Measurements from ENCODE around the gene CCSER2.
"Not testable (repeated sequence)": the region's sequence is repeated elsewhere in the genome, so short reads cannot be mapped to it uniquely, and the experiment has no call there.

The CCSER2 gene

DNA sequence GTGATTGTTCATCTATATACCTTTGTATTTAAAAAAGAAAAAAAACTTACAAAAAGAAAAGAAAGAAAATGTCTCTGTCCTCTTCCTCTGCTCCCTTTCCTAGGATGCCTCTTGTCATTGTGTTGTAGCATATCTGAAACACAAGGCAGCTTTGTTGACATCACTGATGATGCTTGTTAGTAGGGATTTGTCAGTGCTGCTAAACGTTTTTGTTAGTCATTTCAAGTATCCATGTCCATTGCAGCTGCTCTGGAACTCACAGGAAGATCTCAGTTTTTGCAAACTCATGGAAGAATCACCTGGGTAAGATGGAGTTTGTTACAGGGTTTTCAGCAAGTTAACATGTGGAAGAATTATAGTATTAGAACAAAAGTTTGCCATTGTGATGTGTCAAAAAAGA, 123.6 kb downstream of the CCSER2 start:
- no peak for DNase-seq (ENCODE audit: low read depth, low spot score)

DNA sequence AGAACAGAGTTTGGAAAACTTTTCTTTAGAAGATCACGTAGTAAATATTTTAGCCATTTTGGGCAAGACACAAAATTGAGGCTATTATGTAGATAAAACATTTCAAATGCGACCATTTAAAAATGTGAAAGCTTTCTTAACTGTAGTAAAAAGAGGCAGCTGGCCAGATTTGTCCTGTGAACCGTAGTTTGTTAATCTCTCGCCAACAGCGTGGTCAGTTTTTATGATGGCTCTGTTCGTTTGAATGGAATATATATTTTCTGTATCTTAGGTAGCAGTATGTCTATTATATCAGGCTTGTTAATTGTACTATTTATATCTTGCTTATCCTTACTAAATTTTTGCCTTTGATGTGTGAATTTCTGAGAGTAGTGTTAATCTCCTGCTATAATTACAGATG, 124.9 kb downstream of the CCSER2 start:
- DNase-seq (ENCODE audit: low read depth, low spot score) = no peak

DNA sequence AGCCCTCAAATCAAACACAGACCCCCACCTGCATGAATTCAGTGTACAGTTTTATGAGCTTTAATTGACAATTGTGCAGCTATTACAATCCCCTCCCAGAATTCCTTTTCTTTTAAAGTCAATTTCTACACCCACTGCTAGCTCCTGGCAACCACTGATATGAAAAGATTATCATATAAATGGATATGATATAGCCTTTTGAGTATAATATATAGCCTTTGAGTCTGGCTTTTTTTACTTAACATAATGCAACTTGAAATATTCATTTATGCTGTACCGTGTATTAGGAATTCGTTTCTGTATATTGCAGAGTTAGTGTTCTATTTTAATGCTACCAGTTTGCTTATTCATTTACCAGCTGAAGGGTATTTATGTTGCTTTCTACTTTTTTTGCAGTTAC, 127.7 kb downstream of the CCSER2 start:
- no peak for DNase-seq (ENCODE audit: low read depth, low spot score)

DNA sequence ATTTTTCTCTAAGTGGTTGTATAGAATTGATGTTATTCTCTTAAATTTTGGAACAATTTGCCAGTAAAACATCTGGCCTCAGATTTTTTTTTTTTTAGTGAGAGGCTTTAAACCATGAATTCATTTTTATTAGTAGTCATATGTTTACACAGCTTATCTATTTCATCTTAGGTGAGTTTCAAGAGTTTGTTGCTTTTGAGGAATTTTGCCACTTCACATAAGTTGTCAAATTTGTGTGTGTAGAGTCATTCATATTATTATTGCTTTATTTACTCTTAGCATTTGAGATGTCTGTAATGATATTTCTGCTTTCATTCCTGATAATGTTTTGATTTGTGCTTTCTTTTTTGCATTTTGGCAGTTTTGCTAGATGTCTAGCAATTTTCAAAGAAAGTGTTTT, 132.1 kb downstream of the CCSER2 start:
- no peak for DNase-seq (ENCODE audit: low read depth, low spot score)

DNA sequence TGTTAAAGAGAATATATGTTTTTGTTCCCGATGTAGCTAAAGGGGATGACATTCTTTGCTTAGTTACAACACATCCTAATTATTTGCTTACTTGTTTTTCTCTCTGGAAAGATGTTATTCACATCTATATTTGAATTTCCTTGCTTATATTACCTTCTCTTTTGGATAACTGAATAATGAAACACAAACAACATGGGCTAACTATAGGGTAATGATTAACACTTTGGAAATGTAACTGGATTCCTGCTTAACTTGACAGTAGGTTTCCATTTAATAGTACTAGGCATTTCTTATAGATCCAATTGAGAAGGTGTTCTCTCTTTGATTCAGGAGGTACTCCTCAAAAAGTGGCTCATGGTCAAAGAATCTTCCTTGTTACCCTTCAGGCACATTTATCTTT, 141.1 kb downstream of the CCSER2 start:
- DNase-seq (ENCODE audit: low read depth, low spot score) = no peak

DNA sequence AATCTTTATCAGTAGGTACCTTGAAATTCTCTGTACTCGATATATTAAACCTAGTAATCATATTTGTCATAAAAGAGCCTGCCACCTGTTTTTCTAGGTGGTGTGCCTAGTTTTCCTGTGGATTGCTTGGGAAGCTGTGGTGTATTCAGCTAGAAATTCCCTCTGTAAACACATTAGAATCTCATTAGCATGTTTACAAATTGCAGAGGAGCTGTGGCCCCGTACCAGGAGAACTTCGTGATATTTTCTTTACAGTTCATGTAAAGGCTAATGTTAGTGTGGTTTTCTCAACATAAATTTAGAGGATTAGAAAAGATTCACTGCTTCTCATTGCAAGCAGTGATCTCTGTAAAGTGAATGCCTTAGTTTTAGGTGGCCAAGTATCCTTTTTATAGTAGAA, 144.7 kb downstream of the CCSER2 start:
- no peak for DNase-seq (ENCODE audit: low read depth, low spot score)

DNA sequence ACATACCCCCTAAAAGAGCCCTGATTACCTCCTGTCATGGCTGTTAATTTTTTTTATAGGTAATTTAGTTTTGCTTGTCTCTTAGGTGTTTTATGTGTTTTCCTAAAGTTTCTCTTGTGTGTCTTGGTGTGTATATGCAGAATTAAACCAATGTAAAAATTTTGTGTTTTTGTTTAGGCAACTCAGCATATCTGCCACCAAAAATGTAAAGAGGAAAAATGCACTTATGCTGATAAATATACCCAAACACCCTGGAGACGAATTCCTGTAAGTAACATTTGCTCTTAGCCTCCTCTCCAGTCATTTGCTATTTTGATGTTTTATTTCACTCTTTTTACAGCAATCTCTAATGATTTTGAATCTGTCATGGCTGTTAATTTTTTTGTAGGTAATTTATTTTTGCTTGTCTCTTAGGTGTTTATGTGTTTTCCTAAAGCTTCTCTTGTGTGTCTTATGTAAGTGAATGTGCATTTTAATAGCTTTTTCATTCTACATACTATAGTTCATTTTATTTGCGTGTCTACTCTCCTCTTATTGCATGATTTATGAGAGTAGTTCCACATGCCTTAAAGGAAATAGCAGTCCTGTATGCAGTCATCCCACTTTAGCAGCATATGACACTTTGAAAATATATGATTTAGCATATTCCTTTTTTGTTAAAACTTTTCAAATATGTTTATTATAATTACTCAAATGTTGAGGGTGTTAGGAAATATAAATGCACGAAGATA, 149.2 kb downstream of the CCSER2 start:
- DNase-seq (ENCODE audit: low read depth, low spot score) = no peak

DNA sequence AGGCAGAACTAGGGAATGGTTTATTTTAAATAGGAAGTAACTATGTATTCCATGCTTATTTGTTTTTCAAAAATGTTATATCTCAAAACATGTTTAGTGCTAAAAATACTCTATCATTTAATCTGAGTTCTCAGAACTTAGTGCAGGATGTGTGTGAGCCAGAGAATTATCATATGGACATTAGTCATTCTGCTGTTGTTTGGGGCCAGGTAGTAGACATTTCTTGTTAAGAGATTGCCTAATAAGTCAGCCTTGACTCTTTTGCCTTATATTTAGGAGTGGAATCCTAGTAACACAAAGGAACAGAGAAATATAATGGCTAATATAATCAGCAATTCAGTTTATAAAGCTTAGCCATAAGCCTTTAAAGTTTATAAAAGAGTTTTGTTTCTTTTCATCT, 149.8 kb downstream of the CCSER2 start:
- DNase-seq (ENCODE audit: low read depth, low spot score) = no peak

DNA sequence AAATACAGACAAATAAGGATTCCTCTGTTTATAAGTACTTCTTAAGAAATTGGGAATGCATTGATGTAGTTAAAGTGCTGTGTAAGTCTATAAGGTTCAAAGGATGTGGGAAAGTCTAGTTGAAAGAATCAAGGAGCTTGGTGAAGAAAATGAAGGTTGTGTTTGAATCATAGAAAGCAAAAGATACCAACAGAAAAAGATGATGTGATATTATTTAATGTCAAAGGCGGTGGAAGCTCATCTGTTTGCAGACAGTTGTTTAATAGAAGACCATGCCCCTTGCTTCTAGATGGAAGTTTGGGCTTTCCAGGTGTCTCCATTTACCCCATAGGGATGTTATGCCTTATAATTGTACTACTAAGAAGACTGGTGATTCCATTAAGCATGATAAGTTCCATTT, 150.3 kb downstream of the CCSER2 start:
- DNase-seq (ENCODE audit: low read depth, low spot score) = no peak

DNA sequence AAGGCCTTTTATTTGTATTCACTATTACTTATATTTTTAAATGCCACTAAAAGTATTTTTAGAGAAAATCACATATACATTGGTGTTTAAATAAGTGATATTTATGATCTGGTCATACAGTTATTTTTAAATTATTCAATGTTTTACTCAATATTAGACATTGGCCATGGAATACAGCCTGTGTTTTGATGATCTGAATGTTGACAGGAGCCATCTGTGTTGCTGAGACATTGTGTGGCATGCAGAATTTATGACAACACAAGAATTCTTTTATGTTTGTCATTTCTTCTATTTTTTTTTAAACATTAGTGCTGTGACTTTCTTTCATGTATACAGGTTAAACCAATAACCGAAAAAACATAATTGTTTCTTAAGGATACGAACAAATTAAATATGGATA, 156.2 kb downstream of the CCSER2 start:
- no peak for DNase-seq (ENCODE audit: low read depth, low spot score)

DNA sequence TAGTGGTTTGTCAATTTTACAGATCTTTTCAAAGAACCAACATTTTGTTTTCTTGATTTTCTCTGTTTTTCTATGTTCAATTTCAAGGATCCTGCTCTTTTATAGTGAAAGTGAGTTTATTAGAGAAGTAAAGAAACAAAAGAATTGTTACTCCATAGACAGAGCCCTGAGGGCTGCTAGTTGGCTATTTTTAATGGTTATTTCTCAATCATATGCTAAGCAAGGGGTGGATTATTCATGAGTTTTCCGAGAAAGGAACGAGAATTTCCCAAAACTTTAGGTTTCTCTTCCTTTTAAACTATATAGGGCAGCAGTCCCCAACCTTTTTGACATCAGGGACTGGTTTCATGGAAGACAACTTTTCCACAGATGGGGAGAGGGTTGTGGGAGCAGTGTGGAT, 165.0 kb downstream of the CCSER2 start:
- no peak for DNase-seq (ENCODE audit: low read depth, low spot score)

DNA sequence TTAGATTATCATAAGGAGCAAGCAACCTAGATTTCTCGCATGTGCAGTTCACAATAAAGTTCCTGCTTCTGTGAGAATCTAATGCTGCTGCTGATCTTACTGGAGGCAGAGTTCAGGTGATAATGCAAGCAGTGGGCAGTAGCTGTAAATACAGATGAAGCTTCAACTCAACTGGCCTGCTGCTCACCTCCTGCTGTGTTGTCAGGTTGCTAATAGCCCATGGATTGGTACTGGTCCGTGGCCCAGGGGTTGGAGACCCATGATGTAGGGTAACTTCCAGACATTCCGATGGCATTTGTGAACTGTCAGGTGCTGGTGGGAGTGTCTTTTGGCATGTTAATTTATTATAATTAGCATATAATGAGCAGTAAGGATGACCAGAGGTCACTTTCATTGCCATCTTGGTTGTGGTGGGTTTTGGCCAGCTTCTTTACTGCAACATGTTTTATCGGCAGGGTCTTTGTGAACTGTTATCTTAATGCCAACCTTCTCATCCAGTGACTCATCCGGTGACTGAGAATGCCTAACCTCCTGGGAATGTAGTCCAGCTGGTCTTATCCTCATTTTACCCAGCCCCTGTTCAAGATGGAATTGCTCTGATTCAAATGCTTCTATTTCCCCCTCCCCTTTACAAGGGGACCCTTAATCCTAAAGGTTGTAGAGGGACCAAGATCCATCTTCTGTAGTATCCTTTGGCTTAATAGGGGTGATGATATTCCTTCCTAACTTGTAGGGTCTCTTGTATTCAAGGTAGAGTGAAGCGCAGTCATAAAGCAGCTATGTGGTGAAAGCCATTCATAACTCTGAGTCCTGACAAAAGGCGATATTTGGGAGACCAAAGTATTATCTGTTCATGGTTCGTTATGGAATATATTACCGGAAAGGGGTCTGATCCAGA, 165.8 kb downstream of the CCSER2 start:
- DNase-seq (ENCODE audit: low read depth, low spot score) = no peak

DNA sequence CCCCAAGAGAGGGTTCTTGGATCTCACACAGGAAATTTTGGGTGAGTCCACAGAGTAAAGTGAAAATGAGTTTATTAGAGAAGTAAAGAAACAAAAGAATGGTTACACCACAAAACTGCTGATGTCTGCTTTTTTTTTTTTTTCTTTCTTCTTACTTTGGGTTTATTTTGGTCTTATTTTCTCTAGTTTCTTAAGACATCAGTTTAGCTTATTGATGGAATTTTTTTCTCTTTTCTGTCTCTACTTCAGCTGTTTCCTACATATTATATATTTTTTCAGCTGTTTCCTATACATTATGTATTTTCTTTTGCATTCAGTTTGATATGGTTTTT, 166.4 kb downstream of the CCSER2 start:
- DNase-seq (ENCODE audit: low read depth, low spot score) = no peak

DNA sequence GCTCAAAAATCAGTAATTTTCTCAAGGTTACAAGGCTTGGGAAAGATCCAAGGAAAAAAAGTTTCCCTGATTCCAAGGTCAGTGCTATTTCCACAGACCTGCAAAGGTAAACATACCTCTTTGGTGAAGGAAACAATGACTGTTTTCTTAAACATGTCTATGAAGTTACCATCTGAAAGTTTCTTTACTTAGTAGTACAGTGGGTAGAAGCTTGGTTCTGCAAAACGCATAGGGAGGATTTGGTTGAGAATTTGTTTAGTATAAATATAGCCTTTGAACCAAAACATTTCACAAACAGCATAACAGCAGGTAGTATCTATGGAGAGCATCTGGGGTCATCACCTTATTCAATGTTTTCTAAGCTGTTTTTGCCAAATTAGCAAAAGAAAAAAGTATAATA, 169.6 kb downstream of the CCSER2 start:
- DNase-seq (ENCODE audit: low read depth, low spot score) = no peak

DNA sequence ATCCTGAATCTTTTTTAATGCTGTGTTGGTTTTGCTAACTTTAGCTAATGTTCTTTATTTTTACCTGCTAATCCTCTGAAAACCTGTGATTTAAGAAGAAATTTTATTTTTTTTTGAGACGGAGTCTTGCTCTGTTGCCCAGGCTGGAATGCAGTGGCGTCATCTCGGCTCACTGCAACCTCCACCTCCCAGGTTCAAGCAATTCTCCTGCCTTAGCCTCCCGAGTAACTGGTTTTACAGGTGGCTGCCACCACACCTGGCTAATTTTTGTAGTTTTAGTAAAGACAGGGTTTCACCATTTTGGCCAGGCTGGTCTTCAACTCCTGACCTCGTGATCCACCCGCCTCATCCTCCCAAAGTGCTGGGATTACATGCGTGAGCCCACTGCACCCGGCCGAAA, 170.7 kb downstream of the CCSER2 start:
- DNase-seq (ENCODE audit: low read depth, low spot score) = not testable (repeated sequence)

DNA sequence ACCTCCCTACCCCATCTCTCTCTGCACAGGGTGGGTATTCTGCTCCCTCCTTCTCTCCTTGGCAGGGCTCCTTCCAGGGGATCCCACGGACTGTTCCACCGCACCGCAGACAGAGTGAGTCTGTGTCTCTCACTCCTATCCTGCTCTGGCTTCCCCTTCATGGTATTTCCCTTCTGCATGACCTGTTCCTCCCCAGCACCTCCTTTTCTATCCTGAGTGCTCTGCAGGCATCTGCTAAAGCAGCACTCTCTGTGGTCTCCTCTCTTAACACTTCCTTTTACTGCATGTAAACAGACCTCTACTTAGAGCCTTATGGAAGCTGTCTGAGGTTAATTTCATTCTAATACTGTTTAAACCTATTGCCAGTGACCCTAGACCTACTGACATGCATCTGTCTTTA, 171.5 kb downstream of the CCSER2 start:
- no peak for DNase-seq (ENCODE audit: low read depth, low spot score)

DNA sequence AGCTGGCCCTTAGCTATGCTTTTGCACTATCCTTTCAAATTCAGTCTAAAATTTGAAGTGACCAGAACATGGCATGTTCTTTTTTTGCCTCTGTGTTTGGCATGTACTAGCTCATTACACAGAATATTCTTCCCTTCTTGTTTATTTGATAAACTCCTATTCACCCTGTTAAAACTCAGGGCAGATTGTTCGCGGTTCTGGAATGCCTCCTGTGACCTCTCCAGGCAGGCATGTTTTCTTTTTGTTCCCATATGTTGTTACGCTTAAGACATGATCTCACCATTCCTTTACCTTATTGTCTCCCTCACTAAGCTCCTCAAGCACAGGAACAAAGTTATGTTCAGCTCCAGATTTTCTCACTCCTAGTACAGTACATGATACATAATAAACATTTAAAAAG, 181.7 kb downstream of the CCSER2 start:
- no peak for DNase-seq (ENCODE audit: low read depth, low spot score)

DNA sequence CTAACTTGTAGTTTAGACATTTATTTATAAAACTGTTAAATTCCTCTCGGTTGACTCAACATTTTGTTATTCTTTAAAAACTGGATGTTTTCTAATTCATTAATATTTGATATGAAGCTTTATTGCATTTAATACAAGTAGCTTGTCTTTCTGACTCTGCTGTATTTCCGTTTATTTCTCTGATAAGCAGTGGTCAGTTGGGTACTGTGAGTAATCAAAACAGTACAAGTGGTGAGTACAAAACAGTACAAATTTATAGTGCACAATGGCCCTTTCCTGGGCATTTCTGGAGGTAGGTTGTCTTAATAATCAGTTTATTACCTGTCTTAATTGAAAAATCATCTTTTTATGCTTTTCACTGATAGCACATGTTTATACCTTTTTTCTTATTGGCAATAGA, 182.7 kb downstream of the CCSER2 start:
- no peak for DNase-seq (ENCODE audit: low read depth, low spot score)

DNA sequence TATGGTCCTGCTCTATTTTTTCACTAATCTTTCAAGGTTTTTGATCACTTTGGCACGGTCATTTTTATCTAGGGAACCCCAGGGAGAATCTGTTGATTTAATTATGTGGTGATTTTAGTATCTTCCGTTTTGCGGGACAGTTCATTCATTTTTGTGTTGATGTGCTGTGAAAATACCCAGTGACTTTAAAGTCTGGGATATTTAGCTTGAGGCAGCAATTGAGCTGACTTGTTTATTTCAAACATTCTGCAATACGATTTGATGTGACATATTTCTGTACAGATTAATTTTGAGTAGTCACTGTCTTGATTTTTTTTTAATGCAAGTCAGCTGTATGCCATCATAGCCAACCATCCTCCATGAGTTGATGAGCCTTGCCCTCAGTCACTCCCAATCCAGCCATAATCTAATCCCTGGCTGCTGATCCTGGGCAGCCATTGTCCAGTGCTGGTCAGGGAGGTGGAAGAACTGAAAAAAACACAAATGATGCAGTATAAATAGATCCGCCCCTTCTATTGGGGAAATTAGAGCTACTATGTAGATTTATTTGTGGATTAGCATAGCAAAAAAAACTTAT, 183.4 kb downstream of the CCSER2 start:
- DNase-seq (ENCODE audit: low read depth, low spot score) = no peak

DNA sequence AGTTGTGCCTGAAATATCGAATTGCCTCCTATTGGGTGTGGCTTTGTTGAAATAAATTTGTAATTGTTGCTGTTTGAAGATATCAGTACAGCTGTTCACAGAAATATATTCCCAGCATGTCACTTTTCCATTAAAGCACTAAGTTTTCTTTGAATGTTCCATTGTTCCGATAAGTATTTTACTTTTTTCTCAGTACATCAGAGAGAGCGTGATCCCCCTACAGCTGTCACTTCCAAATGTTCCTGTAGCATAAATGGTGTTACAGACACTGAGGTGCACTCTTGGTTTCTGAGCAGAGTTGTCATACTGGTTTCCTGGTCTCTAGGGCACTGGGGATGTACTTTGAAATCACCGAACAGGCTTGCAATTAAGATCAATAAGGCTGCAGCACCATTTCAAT, 189.2 kb downstream of the CCSER2 start:
- no peak for DNase-seq (ENCODE audit: low read depth, low spot score)

DNA sequence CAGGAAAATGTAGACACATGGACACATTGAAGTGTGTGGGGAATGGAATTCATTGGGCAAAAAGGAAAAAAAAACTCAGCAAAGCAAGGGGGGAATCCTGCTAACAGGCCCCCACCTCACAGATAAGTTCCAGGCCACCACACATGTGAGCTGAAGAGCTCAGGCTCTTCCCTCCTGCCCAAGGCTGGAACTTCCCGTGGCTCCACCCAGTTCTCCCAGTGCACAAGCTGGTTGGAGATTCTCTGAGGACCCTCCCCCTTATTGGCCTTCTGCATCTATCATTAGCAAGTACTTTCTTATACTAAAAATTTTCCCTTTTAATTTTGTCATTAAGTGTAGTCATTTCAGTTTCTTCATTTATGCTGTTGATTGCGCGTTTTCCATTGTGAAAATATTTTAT, 190.8 kb downstream of the CCSER2 start:
- no peak for DNase-seq (ENCODE audit: low read depth, low spot score)

DNA sequence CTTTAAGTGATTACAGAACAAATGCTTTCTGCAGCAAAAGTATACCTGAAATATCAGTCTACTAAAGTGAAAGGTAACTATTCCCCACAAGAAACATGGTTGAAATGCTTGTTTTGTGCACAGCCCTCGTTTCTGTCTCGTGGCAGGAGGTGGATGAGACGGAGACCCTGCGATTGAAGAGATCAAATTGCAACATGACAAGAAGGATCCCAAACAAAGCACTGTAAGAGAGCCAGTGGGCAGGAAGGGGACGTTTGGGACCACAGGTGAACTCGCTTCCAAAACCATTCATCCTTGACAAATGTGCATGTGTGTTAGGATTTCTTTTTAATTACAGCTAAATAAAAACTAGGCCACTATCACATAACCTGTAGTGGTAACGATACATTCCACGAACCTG, 192.6 kb downstream of the CCSER2 start:
- no peak for DNase-seq (ENCODE audit: low read depth, low spot score)

DNA sequence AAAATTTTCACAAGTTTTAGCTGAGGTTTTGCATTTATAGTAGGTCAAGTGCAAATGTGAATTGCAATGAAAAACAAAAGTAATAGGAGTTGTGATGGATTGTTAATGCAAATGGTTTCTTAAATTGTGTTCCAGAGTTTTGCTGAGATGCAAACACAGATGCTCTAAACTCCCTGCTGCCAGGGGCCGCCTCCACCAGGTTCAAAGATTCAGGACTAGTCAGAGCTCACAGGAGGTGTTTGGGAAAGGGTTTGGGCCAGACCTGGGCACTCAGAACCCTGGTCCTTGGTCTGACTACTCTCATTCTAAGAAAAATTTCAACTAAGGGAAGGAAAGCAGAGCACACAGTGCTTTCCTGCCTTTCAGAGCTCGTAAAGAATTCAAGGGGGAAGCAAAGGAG, 193.1 kb downstream of the CCSER2 start:
- no peak for DNase-seq (ENCODE audit: low read depth, low spot score)
